Measurements from ENCODE around the gene PLXNB2.

Gene PLXNB2

GRCh38 chr22:50292643-50293440, 14.6 kb downstream of the PLXNB2 start:
- Mint-ChIP-seq H3K4me1 (ENCODE audit: low read depth) (peaks cover 3% of the 10 kb centered on the region), H3K36me3 (ENCODE audit: low read depth) (no peaks in the 10 kb centered on the region), H3K27ac (no peak overlapping the region), H3K4me3 (no peak overlapping the region), H3K9me3 (no peaks in the 10 kb centered on the region), H3K27me3 (ENCODE audit: low read depth) (peaks cover 17% of the 10 kb centered on the region)
- DNase-seq (ENCODE audit: low spot score) = no peak

DNA sequence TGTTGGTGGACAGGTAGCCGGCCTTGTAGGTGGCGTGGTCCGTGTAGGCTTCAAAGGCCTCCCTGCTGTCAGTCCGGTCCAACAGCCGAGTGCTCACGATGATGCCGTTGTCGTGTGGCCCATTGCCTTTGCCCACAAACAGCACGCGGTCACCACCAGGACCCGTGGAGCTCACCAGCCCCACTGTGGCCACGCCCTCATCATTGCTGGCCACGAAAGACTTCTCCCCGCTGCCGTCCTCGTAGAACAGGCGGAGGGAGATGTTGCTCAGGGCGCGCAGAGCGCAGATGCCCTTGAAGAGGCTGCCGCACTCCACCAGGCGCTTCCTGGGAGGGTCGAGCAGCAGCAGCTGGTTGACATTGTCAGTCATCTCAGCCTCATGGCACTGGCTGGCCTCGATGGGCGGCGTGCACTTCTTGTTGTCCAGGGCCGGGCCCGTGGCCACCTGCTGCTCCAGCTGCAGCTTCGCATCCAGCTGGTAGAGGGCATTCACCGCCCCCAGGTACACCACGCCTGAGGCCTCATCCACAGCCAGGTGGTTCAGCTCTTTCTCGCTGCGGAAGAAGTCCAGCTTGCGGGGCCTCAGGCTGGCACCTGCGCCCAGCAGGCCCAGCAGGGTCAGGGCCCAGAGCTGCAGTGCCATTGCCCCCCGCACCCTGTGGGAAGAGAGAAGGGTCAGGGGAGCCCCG, 17.4 kb downstream of the PLXNB2 start:
- H3K4me3 Mint-ChIP-seq = no peak overlapping the region
- DNase-seq (ENCODE audit: low spot score) = no peak

GRCh38 chr22:50289151-50289941, 18.1 kb downstream of the PLXNB2 start:
- Mint-ChIP-seq H3K4me1 (ENCODE audit: low read depth) (peaks cover 3% of the 10 kb centered on the region), H3K9me3 (no peaks in the 10 kb centered on the region), H3K4me3 (no peak overlapping the region), H3K27ac (no peak overlapping the region), H3K27me3 (ENCODE audit: low read depth) (peaks cover 14% of the 10 kb centered on the region), H3K36me3 (ENCODE audit: low read depth) (no peaks in the 10 kb centered on the region)
- no peak for DNase-seq (ENCODE audit: low spot score)

More for the DNA sequence above, 17.4 kb downstream of the PLXNB2 start:
- H3K4me1 Mint-ChIP-seq (ENCODE audit: low read depth) = peaks cover 3% of the 10 kb centered on the region
- no peaks in the 10 kb centered on the region for H3K9me3 Mint-ChIP-seq
- peaks cover 15% of the 10 kb centered on the region for H3K27me3 Mint-ChIP-seq (ENCODE audit: low read depth)
- H3K27ac Mint-ChIP-seq = no peak overlapping the region
- H3K36me3 Mint-ChIP-seq (ENCODE audit: low read depth) = no peaks in the 10 kb centered on the region

GRCh38 chr22:50287731-50288130, 19.7 kb downstream of the PLXNB2 start:
- Mint-ChIP-seq H3K36me3 (ENCODE audit: low read depth) (no peaks in the 10 kb centered on the region), H3K9me3 (no peaks in the 10 kb centered on the region), H3K27me3 (ENCODE audit: low read depth) (peaks cover 8% of the 10 kb centered on the region), H3K4me1 (ENCODE audit: low read depth) (peaks cover 3% of the 10 kb centered on the region), H3K4me3 (no peak overlapping the region), H3K27ac (no peak overlapping the region)
- no peak for DNase-seq (ENCODE audit: low spot score)

DNA sequence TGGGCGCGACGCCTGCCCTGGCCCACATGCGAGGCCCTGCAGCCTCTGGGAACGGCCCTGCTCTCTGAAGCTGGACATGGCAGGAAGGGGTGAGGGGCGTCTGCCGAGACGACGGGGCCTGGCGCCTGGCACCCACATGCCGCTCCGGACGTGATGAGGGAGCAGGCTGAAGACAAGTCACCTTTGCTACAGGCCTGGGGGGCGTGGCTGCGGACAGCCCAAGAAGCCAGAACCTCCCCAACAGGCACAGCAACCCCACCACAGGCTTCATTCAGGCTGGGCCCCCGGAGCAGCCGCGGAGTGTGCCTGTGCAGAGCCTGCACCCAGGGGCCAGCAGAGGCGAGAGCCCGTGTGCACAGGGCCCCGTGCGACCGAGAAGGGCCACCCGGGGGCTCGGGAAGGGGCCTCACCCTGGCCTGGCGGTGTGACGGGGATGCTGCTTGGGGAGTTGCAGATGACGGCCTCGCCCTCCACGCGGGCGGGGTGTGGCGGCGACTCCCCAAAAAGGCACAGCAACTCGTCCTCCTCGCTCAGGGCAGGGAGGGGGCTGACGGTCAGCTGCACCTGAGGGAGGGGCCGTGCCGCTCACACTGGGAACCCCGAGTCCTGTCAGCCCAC, 20.6 kb downstream of the PLXNB2 start:
- no peak overlapping the region for H3K4me3 Mint-ChIP-seq
- no peaks in the 10 kb centered on the region for H3K4me1 Mint-ChIP-seq (ENCODE audit: low read depth)
- no peak for DNase-seq (ENCODE audit: low spot score)
- no peaks in the 10 kb centered on the region for H3K9me3 Mint-ChIP-seq
- no peaks in the 10 kb centered on the region for H3K36me3 Mint-ChIP-seq (ENCODE audit: low read depth)
- H3K27ac Mint-ChIP-seq = no peak overlapping the region
- H3K27me3 Mint-ChIP-seq (ENCODE audit: low read depth) = peaks cover under 1% of the 10 kb centered on the region

DNA sequence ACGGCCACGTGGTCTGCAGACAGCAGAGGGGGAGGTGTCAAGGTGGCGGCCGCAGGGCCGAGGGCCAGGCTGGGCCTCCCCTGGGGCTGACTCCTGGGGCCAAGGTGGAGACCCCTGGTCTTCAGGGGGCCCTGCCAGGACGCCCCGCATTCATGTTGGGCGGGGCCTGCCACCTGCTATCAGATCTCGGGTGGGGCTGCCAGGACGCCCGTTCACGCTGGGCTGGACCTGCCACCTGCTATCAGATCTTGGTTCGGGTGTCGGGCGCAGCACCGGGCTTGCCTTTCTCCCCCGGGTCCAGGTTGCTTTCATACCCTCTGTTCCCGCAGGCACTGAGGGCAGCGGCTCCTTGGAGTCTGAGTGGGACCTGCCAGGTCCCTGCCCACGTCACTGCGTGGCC, 21.2 kb downstream of the PLXNB2 start:
- Mint-ChIP-seq H3K27me3 (ENCODE audit: low read depth) (no peaks in the 10 kb centered on the region), H3K27ac (no peak overlapping the region), H3K36me3 (ENCODE audit: low read depth) (no peaks in the 10 kb centered on the region), H3K4me1 (ENCODE audit: low read depth) (no peaks in the 10 kb centered on the region), H3K9me3 (no peaks in the 10 kb centered on the region), H3K4me3 (no peak overlapping the region)
- DNase-seq (ENCODE audit: low spot score) = no peak

- no peaks in the 10 kb centered on the region for H3K36me3 Mint-ChIP-seq (ENCODE audit: low read depth)
- H3K4me3 Mint-ChIP-seq = no peak overlapping the region
- no peak overlapping the region for H3K27ac Mint-ChIP-seq
- H3K27me3 Mint-ChIP-seq (ENCODE audit: low read depth) = no peaks in the 10 kb centered on the region
- H3K9me3 Mint-ChIP-seq = no peaks in the 10 kb centered on the region
- DNase-seq (ENCODE audit: low spot score) = no peak
- H3K4me1 Mint-ChIP-seq (ENCODE audit: low read depth) = no peaks in the 10 kb centered on the region
Measured at GRCh38 chr22:50285568-50286229, 21.7 kb downstream of the PLXNB2 start.

DNA sequence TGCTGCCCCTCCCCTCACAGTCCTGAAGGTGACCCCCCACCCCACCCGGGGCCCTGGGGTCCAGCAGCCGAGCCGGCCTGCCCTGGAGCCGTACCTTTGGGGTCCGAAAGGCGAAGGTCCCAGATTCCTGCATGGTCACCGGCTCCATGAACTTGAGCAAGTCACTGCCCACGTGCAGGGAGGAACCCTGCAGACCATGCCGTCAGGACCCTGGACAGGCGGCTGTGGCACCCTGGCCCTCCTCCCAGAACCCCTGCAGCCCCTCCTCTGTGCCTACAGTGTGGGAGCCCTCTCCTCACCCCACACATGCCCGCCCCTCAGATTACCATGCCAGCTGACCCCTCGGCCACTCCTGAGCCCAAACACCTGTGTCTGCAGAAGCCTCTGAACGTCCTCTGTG, 23.0 kb downstream of the PLXNB2 start:
- no peak for DNase-seq (ENCODE audit: low spot score)
- Mint-ChIP-seq H3K9me3 (no peaks in the 10 kb centered on the region), H3K4me3 (no peak overlapping the region), H3K36me3 (ENCODE audit: low read depth) (no peaks in the 10 kb centered on the region), H3K27ac (no peak overlapping the region), H3K27me3 (ENCODE audit: low read depth) (no peaks in the 10 kb centered on the region), H3K4me1 (ENCODE audit: low read depth) (no peaks in the 10 kb centered on the region)

- H3K4me3 Mint-ChIP-seq = no peak overlapping the region
- H3K27ac Mint-ChIP-seq = no peak overlapping the region
- H3K36me3 Mint-ChIP-seq (ENCODE audit: low read depth) = no peaks in the 10 kb centered on the region
- H3K9me3 Mint-ChIP-seq = no peaks in the 10 kb centered on the region
- H3K27me3 Mint-ChIP-seq (ENCODE audit: low read depth) = no peaks in the 10 kb centered on the region
- no peaks in the 10 kb centered on the region for H3K4me1 Mint-ChIP-seq (ENCODE audit: low read depth)
- no peak for DNase-seq (ENCODE audit: low spot score)
Measured at GRCh38 chr22:50283821-50284220, 23.6 kb downstream of the PLXNB2 start.

DNA sequence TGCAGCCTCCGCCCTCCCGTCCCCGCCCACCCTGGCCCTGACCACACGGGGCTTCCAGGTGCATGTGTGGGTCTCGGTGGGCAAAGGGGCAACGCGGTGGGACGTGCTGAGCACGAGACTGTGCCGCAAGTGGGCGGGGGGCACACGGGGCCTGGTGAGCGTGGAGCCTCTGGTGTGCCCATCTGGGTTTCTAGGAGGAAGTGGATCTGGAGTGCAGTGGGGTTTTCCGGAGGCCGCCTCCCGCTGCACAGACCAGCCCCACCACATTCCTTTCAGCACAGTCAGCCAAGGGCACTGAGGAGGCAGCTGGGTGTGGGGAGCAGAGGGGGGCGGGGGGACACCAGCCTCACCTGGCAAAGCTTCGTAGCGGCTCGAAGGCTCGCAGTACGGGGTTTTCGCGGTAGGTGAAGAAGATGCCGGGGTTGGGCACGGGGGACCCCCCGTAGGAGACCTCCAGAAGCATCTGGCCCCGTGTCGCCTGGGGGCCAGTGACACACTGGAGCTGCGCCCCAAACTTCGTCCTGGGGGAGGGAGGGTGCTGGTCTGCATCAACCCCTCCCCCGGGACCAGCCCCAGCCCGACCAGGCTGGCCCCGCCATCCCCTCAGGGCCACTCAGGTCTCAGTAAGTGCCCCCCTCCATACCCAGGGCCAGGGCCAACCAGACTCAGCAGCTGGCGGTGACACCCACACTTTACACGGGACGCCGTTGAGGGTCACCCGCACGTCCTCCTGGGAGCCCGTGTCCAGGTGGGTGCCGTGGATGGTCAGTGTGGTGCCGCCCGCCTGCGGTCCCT, 24.9 kb downstream of the PLXNB2 start:
- H3K4me3 Mint-ChIP-seq = no peak overlapping the region
- no peaks in the 10 kb centered on the region for H3K36me3 Mint-ChIP-seq (ENCODE audit: low read depth)
- H3K9me3 Mint-ChIP-seq = no peaks in the 10 kb centered on the region
- DNase-seq (ENCODE audit: low spot score) = no peak
- H3K27ac Mint-ChIP-seq = no peak overlapping the region
- no peaks in the 10 kb centered on the region for H3K4me1 Mint-ChIP-seq (ENCODE audit: low read depth)
- H3K27me3 Mint-ChIP-seq (ENCODE audit: low read depth) = no peaks in the 10 kb centered on the region

GRCh38 chr22:50281957-50282356, 25.5 kb downstream of the PLXNB2 start:
- Mint-ChIP-seq H3K27me3 (ENCODE audit: low read depth) (no peaks in the 10 kb centered on the region), H3K4me3 (no peak overlapping the region), H3K27ac (no peak overlapping the region), H3K36me3 (ENCODE audit: low read depth) (no peaks in the 10 kb centered on the region), H3K4me1 (ENCODE audit: low read depth) (no peaks in the 10 kb centered on the region), H3K9me3 (no peaks in the 10 kb centered on the region)
- no peak for DNase-seq (ENCODE audit: low spot score)

DNA sequence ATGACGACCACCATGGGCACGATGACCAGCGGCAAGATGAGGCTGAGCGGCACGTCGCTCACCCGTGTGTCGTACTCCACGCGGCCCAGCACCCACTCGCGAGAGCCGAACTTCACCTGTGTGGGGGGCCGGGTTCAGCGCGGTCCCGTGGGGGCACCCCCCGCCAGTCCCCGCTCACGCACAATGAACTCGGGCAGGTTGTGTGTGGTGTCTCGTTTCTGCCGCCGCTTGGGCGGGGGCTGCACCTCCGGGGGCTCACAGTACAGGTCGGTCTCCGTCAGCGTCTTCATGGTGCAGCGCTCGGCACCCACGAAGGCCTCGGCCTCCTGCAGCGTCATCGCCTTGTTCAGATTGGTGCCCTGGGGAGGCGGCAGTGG, 26.1 kb downstream of the PLXNB2 start:
- no peak overlapping the region for H3K27ac Mint-ChIP-seq
- H3K36me3 Mint-ChIP-seq (ENCODE audit: low read depth) = no peaks in the 10 kb centered on the region
- H3K9me3 Mint-ChIP-seq = no peaks in the 10 kb centered on the region
- H3K4me1 Mint-ChIP-seq (ENCODE audit: low read depth) = no peaks in the 10 kb centered on the region
- no peak for DNase-seq (ENCODE audit: low spot score)
- H3K4me3 Mint-ChIP-seq = no peak overlapping the region
- no peaks in the 10 kb centered on the region for H3K27me3 Mint-ChIP-seq (ENCODE audit: low read depth)

Measured in T-helper 2 cell treated with Interferon-gamma antibody and Interleukin-4, amounts not matched to agents 5 μg/mL and 100 μg/mL, for 36 hours (primary cell).